Liver (tissue), 3 donors: Measurements from ENCODE around the gene WARS2.
"Not testable (repeated sequence)": the region's sequence is repeated elsewhere in the genome, so short reads cannot be mapped to it uniquely, and the experiment has no call there.

ENCODE experiments used
- EGR1 ChIP-seq, 2 donors: IDR thresholded peaks; 2 replicates each; pipeline ENCODE4 v1.6.1; 2016 to 2018; ENCODE audit warnings: antibody characterized with exemption in 2 of 2, low read depth in 2 of 2
- FOXA1 ChIP-seq: IDR thresholded peaks from 2 replicates; pipeline ENCODE4 v1.6.1; 2016; ENCODE audit warnings: antibody characterized with exemption
- GABPA ChIP-seq, 2 donors: IDR thresholded peaks in 1 of 2; conservative IDR thresholded peaks in 1 of 2; 2 replicates each; pipeline ENCODE4 v1.6.1; 2016; ENCODE audit warnings: antibody characterized with exemption in 2 of 2, mild to moderate bottlenecking in 1 of 2, moderate library complexity in 1 of 2
- JUND ChIP-seq, 2 donors: IDR thresholded peaks; 2 replicates each; pipeline ENCODE4 v1.6.1; 2016; ENCODE audit warnings: antibody characterized with exemption in 2 of 2
- RAD21 ChIP-seq, 2 donors: IDR thresholded peaks; 2 replicates each; pipeline ENCODE4 v1.6.1; 2016; ENCODE audit warnings: antibody characterized with exemption in 2 of 2, mild to moderate bottlenecking in 2 of 2
- REST ChIP-seq: IDR thresholded peaks from 2 replicates; pipeline ENCODE4 v1.6.1; 2016; ENCODE audit warnings: antibody characterized with exemption, mild to moderate bottlenecking
- SP1 ChIP-seq: IDR thresholded peaks from 2 replicates; pipeline ENCODE4 v1.6.1; 2018; ENCODE audit warnings: antibody characterized with exemption, mild to moderate bottlenecking
- TAF1 ChIP-seq: conservative IDR thresholded peaks from 2 replicates; pipeline ENCODE4 v1.6.1; 2016; ENCODE audit warnings: antibody characterized with exemption, mild to moderate bottlenecking
- ZBTB33 ChIP-seq: IDR thresholded peaks from 2 replicates; pipeline ENCODE4 v1.6.1; 2016; ENCODE audit warnings: antibody characterized with exemption
- TF ChIP-seq, protein P1 (sequence below): fragments of 150-350 bp; IDR thresholded peaks from 2 replicates; pipeline ENCODE4 v1.5.1; 2017; ENCODE audit warnings: improper control_type of control experiment, low read depth, low read length; ENCODE audit not compliant: missing input control
- TF ChIP-seq, protein P2 (sequence below): IDR thresholded peaks from 2 replicates; pipeline ENCODE4 v1.6.1; 2016; ENCODE audit warnings: antibody characterized with exemption
- donor health status: healthy.
- donor health status: healthy.

GRCh38 chr1:119172927-119173326 is 32.5 kb upstream of the WARS2 start:
- TF ChIP-seq, protein P1, sequence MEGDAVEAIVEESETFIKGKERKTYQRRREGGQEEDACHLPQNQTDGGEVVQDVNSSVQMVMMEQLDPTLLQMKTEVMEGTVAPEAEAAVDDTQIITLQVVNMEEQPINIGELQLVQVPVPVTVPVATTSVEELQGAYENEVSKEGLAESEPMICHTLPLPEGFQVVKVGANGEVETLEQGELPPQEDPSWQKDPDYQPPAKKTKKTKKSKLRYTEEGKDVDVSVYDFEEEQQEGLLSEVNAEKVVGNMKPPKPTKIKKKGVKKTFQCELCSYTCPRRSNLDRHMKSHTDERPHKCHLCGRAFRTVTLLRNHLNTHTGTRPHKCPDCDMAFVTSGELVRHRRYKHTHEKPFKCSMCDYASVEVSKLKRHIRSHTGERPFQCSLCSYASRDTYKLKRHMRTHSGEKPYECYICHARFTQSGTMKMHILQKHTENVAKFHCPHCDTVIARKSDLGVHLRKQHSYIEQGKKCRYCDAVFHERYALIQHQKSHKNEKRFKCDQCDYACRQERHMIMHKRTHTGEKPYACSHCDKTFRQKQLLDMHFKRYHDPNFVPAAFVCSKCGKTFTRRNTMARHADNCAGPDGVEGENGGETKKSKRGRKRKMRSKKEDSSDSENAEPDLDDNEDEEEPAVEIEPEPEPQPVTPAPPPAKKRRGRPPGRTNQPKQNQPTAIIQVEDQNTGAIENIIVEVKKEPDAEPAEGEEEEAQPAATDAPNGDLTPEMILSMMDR: not testable (repeated sequence)
- not testable (repeated sequence) for TF ChIP-seq EGR1 (IDR thresholded peaks at IDR 0.05; ENCODE audit: low read depth in 2 of 2); REST; TAF1; FOXA1; RAD21 (IDR thresholded peaks at IDR 0.05); JUND (IDR thresholded peaks at IDR 0.05); SP1; GABPA (IDR thresholded peaks at IDR 0.05 in 1 of 2, conservative IDR thresholded peaks at IDR 0.05 in 1 of 2); ZBTB33
- TF ChIP-seq, protein P2, sequence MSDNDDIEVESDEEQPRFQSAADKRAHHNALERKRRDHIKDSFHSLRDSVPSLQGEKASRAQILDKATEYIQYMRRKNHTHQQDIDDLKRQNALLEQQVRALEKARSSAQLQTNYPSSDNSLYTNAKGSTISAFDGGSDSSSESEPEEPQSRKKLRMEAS: not testable (repeated sequence)
